Measurements from ENCODE around the gene PCDH19. TPM values are rescaled to one million over a fixed set of nuclear protein-coding genes. Genes with fewer than 3 reads are reported as not detected.

PCDH19 gene
- polyA plus RNA-seq, 1 donor (not counting 4 experiments of a cell fraction or from before 2014, with no cell fraction given) = not detected

- Histone ChIP-seq H3K4me3 (ENCODE audit: control insufficient read depth in 2 of 3, extremely low read depth in 1 of 3, insufficient read depth in 2 of 3, low read depth in 1 of 3, low read length in 3 of 3) (no peak overlapping the region), H3K79me2 (ENCODE audit: control insufficient read depth, insufficient read depth, low read length) (no peaks in the 10 kb centered on the region), H3K4me2 (ENCODE audit: control insufficient read depth, extremely low read depth, insufficient read depth, low read depth, low read length) (no peak overlapping the region), H3K36me3 (ENCODE audit: control insufficient read depth in 2 of 2, extremely low read depth in 1 of 2, insufficient read depth in 2 of 2, low read length in 2 of 2) (no peaks in the 10 kb centered on the region), H4K20me1 (ENCODE audit: control insufficient read depth, extremely low read depth, insufficient read depth, low read length) (no peaks in the 10 kb centered on the region), H3K27ac (ENCODE audit: control insufficient read depth, insufficient read depth, low read length) (no peak overlapping the region), H3K4me1 (ENCODE audit: control insufficient read depth, extremely low read depth, insufficient read depth, low read length) (no peaks in the 10 kb centered on the region), H3K9ac (ENCODE audit: control insufficient read depth, extremely low read depth, insufficient read depth, low read length) (no peak overlapping the region), H2AFZ (ENCODE audit: control insufficient read depth, low read length) (no peak overlapping the region), H3K27me3 (ENCODE audit: control insufficient read depth, extremely low read depth, insufficient read depth, low read length) (no peaks in the 10 kb centered on the region), H3K9me3 (ENCODE audit: control insufficient read depth, low read depth, low read length) (no peaks in the 10 kb centered on the region), H3K9me1 (ENCODE audit: control insufficient read depth, extremely low read depth, insufficient read depth, low read length) (no peaks in the 10 kb centered on the region)
- DNase-seq (ENCODE audit: low read depth, low spot score) (no peak), FAIRE-seq (no peak)
- dilution Hi-C loops (cut with MboI; ENCODE audit: extremely low pct_ligation_motif_present, low sequenced_read_pairs) = no loop called here
- TF ChIP-seq EZH2 (IDR thresholded peaks at IDR 0.05; ENCODE audit: low read length) (no peak), CTCF (optimal IDR thresholded peaks at IDR 0.05 in 1 of 3, IDR thresholded peaks at IDR 0.05 in 1 of 3, conservative IDR thresholded peaks at IDR 0.05 in 1 of 3; ENCODE audit: extremely low read depth in 1 of 3, insufficient read depth in 2 of 3, low read length in 3 of 3) (no peak)
These were observed 113.8 kb downstream of the PCDH19 start for GRCh38 chrX:100296183-100296753.

- FAIRE-seq = no peak
- Histone ChIP-seq H3K9me1 (ENCODE audit: control insufficient read depth, extremely low read depth, insufficient read depth, low read length) (no peaks in the 10 kb centered on the region), H3K36me3 (ENCODE audit: control insufficient read depth in 2 of 2, extremely low read depth in 1 of 2, insufficient read depth in 2 of 2, low read length in 2 of 2) (no peaks in the 10 kb centered on the region), H3K27me3 (ENCODE audit: control insufficient read depth, extremely low read depth, insufficient read depth, low read length) (no peaks in the 10 kb centered on the region), H3K27ac (ENCODE audit: control insufficient read depth, insufficient read depth, low read length) (no peak overlapping the region), H3K9ac (ENCODE audit: control insufficient read depth, extremely low read depth, insufficient read depth, low read length) (no peak overlapping the region), H3K79me2 (ENCODE audit: control insufficient read depth, insufficient read depth, low read length) (no peaks in the 10 kb centered on the region), H2AFZ (ENCODE audit: control insufficient read depth, low read length) (no peak overlapping the region), H3K4me1 (ENCODE audit: control insufficient read depth, extremely low read depth, insufficient read depth, low read length) (no peaks in the 10 kb centered on the region), H3K4me3 (ENCODE audit: control insufficient read depth in 2 of 3, extremely low read depth in 1 of 3, insufficient read depth in 2 of 3, low read depth in 1 of 3, low read length in 3 of 3) (no peak overlapping the region), H3K9me3 (ENCODE audit: control insufficient read depth, low read depth, low read length) (no peaks in the 10 kb centered on the region), H3K4me2 (ENCODE audit: control insufficient read depth, extremely low read depth, insufficient read depth, low read depth, low read length) (no peak overlapping the region), H4K20me1 (ENCODE audit: control insufficient read depth, extremely low read depth, insufficient read depth, low read length) (no peaks in the 10 kb centered on the region)
- no peak for TF ChIP-seq EZH2 (IDR thresholded peaks at IDR 0.05; ENCODE audit: low read length)
- no peak for TF ChIP-seq CTCF (optimal IDR thresholded peaks at IDR 0.05 in 1 of 3, IDR thresholded peaks at IDR 0.05 in 1 of 3, conservative IDR thresholded peaks at IDR 0.05 in 1 of 3; ENCODE audit: extremely low read depth in 1 of 3, insufficient read depth in 2 of 3, low read length in 3 of 3)
- dilution Hi-C loops (cut with MboI; ENCODE audit: extremely low pct_ligation_motif_present, low sequenced_read_pairs) = no loop called here
- no peak for DNase-seq (ENCODE audit: low read depth, low spot score)
These were observed 115.1 kb downstream of the PCDH19 start for GRCh38 chrX:100294965-100295364.
